Measurements from ENCODE around the gene OTOGL.

DNA sequence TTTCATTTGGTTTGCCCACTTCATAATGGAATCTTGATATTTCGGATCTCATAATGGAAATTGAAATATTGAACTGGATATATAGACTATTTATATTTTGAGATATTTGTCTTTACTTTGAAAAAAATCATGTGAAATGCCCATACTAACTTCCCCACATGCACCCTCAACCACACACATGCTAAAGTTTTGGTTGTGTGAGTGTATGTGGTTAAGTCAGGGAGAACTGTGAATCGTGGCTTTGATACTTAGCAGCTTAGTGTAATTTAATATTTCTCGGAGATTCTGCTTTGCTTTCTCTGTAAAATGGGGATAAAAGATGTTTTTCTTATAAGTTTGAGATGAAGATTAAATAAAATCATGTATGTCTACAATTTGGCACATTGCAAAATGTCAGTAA lies 162.1 kb downstream of the OTOGL start:
- TF ChIP-seq, protein P1, sequence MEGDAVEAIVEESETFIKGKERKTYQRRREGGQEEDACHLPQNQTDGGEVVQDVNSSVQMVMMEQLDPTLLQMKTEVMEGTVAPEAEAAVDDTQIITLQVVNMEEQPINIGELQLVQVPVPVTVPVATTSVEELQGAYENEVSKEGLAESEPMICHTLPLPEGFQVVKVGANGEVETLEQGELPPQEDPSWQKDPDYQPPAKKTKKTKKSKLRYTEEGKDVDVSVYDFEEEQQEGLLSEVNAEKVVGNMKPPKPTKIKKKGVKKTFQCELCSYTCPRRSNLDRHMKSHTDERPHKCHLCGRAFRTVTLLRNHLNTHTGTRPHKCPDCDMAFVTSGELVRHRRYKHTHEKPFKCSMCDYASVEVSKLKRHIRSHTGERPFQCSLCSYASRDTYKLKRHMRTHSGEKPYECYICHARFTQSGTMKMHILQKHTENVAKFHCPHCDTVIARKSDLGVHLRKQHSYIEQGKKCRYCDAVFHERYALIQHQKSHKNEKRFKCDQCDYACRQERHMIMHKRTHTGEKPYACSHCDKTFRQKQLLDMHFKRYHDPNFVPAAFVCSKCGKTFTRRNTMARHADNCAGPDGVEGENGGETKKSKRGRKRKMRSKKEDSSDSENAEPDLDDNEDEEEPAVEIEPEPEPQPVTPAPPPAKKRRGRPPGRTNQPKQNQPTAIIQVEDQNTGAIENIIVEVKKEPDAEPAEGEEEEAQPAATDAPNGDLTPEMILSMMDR (IDR thresholded peaks at IDR 0.05), result no peak
- TF ChIP-seq POLR2A (IDR thresholded peaks at IDR 0.05), result no peak
